Peyer's patch (tissue), 4 donors: ENCODE results near the gene ZNF518A.

Experiments used
- CTCF ChIP-seq, 6 experiments: fragments of 450-650 bp in 4 of 6; fragments of 200-600 bp in 2 of 6; sonication (generic) in 1 of 6; IDR thresholded peaks; one replicate each; pipeline ENCODE4 v1.5.1; 2017 to 2019; ENCODE audit warnings: antibody characterized with exemption in 6 of 6, mild to moderate bottlenecking in 3 of 6, moderate library complexity in 1 of 6
- POLR2A ChIP-seq, 2 donors: fragments of 450-650 bp; IDR thresholded peaks; one replicate each; pipeline ENCODE4 v1.5.1; 2017; ENCODE audit warnings: antibody characterized with exemption in 2 of 2, mild to moderate bottlenecking in 2 of 2, moderate library complexity in 2 of 2

- TF ChIP-seq CTCF (IDR thresholded peaks at IDR 0.05) (no peak), POLR2A (IDR thresholded peaks at IDR 0.05) (no peak)
Observed at GRCh38 chr10:96212911-96213310, 82.8 kb downstream of the ZNF518A start.
